Anterior cingulate cortex (tissue), 58 donors: ENCODE data around the gene CRACDL.

ENCODE experiments used
- DNase-seq, 58 donors: peaks; one replicate each; lab custom pipeline; 2025; lab: John Stamatoyannopoulos, UW

CRACDL gene, protein sequence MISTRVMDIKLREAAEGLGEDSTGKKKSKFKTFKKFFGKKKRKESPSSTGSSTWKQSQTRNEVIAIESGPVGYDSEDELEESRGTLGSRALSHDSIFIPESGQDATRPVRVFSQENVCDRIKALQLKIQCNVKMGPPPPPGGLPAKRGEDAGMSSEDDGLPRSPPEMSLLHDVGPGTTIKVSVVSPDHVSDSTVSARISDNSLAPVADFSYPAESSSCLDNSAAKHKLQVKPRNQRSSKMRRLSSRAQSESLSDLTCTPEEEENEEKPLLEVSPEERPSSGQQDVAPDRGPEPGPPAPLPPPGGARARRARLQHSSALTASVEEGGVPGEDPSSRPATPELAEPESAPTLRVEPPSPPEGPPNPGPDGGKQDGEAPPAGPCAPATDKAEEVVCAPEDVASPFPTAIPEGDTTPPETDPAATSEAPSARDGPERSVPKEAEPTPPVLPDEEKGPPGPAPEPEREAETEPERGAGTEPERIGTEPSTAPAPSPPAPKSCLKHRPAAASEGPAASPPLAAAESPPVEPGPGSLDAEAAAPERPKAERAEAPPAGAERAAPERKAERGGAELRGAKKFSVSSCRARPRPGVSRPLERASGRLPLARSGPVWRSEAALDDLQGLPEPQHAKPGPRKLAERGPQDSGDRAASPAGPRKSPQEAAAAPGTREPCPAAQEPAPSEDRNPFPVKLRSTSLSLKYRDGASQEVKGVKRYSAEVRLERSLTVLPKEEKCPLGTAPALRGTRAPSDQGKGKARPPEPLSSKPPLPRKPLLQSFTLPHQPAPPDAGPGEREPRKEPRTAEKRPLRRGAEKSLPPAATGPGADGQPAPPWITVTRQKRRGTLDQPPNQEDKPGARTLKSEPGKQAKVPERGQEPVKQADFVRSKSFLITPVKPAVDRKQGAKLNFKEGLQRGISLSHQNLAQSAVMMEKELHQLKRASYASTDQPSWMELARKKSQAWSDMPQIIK

DNA sequence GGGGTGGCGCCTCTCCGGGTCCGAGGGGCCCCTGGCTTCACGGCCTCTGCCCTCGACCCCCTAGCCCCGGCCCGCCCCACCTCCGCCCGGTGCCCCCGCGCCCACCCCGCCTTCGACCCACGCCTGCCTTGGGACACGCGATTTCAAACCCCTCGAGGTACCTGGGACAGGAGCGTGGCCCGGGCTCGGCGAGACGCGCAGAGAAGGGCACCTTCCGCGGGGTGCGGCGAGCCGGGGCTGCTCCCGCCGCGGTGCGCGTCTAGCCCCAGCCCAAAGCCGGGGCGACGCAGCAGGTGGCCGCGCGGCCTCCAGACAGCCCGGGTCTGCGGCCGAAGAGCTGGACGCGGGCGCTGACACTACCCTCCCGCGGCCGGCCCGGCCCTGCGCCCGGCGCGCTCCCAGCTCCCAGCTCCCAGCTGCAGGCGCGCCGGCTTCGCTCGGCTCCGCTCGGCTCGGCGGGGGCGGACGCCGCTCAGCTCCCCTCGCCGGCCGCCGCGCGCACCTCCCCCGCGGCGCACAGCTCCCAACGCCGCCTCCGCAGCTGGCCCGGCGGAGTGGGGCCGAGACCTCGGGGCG lies at the start of gene CRACDL:
TSS of gene CRACDL (minus strand) at position 449 of the 576 bp plus-strand sequence. CDS start 89,425 bp downstream, outside the sequence.
- peak in 1 of 58 donors; percentile 50 for DNase-seq

DNA sequence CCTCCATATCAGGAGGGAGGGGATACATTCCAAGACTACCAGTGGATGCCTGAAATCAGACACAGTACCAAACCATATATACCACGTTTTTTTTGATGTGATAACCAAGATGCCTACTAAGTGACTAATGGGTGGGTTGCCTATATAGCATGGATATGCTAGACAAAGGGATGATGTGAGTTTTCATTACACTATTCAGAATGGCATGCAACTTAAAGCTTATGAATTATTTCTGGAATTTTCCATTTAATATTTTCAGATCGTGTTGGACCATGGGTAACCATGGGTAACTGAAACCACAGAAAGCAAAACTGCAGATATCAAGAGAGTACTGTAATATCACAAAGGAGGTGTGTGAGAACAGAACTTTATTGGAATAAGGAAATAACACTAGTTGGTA lies 39.6 kb upstream of the CRACDL start:
- no peak for DNase-seq

DNA sequence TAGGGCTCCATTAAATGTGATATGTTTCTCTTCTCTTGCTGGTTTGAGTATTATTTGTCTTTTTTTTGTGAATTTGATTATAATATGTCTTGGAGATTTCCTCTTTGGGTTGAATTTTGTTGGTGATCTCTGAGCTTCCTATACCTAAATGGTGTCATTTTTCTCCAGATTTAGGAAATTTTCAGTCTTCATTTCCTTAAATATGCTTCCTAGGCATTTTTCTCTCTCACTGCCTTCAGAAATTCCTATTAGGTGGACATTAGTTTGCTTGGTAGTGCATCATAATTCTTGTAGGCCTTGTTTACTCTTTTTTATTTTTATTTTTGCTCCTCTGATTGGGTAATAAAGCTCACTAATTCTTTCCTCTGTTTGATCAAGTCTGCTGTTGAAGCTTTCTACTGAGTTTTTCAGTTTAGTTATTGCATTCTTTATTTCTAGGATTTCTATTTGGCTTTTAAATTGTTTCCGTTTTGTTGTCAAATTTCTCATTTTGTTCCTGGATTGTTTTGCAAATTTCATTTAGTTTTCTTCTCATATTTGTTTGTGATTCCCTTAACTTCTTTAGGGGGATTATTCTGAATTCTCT lies 36.6 kb upstream of the CRACDL start:
- no peak for DNase-seq

DNA sequence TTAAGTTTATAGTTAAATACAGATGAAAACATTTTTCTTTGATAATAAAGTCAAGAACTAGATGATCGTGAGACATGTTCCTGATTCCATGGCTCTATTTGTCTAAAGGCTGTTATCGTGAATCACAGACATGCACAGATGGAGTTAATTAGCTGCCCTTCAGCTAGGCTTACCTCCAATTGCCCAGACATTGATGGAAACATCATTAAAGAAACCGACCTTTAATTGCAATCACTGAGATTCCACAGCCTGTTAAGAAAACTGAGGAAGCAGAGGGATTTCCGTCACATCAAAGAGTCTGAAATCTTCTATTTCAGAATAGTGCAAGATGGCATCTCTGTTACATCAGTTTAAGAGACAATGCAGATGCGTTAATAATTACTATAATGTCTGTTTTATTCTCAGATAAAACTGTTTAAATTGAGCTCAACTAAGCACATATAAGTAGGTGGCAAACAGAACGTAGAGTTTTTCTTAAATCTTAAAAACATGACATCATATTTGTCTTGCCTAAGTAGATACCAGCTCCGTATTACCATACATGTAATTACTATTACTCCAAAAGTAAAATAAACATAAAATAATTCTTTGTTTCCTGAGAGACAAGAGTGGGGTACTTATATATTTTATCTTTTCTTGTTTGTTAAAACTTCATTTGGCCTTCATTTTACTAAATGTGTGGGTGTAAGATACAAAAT lies 23.9 kb upstream of the CRACDL start:
- DNase-seq = no peak

DNA sequence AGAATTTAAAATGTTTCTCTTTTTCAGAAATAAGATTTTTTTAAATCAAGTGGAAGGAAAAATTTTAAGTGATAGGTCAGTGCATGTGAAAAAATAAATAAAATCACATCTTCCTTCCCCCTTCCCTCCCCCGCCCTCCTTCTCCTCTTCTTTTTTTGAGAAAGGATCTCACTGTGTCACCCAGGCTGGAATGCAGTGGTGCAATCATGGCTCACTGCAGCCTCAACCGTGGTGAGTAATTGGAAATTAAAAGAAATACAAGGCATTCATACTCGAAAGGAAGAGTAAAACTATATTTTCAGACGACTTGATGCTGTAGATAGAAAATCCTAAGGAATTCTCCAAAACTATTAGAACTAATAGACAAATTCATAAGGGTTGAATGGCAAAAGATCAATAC lies 16.9 kb upstream of the CRACDL start:
- no peak for DNase-seq

DNA sequence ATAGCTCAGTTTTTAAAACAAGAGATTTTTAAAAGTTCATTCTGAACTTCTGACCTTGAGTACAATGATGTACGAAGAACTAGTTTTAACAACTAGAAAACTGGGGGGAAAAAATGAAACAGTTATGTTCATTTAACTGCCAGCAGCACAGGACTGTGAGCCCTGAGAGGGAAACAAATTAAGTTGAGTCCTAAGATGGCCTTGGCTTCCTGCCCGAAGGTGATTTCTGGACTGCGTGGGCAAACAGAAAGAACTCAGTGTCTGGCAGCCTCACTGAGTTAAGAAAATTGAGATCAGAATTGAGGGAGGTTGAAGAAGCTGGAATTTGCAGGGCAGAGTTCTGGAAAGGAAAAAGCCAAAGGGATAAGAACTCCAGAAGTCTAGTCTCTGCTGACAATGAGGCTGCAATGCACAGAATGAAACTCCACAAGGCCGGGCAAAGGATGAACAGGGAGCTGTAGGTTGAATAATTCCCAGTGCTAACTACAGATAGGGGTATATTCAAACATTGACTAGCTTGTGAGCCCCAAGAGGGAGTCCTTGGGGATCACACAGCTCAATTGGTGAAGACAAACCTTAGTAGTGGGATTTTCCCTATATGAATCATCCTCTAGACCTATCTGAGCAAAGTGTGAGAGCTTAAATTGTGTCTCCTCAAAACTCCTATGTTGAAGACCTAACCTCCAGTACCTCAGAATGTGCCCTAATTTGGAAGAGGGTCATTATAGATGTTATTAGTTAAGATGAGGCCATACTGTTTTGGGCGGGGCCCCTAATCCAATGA lies 13.1 kb upstream of the CRACDL start:
- no peak for DNase-seq

DNA sequence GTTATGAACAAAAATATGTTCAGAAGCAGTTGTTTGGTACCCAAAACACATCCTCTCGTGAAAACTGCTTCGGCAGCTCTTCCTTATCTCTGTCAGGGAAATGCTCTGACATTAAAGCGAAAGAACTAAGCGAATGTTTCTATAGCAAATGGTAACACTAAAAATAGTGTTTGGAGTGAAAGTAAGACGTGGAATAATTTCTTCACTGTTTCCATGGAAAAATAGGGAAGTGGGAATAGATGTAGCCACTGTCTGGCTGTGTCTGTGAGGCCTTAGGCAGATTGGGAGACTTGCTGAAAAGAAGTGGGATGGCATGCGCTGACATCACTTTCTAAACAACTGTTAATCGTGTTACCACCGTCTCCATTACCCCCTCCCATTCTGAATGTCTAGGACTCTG lies 11.5 kb upstream of the CRACDL start:
- DNase-seq = peak in 2 of 58 donors; percentile 24 to 33

DNA sequence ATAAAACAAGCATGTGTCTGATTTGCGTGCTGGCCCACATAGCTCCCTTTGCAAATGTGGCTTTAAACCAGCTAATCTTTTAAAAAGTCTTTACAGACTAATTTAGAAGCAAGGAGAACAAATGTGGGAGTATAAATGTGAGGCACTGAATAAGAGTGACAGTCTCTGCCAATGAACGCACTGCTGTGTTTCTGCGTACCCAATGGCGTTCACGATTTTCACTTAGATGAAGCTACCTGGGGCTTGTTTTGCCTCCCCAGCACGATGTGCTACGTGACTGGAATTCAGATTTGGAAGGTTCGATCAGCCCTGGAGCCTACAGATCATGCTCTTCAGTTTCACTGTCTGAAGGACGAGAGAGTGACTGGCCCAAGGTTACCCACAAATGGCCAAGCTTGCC lies 10.8 kb upstream of the CRACDL start:
- peak in 8 of 58 donors; percentile 17 to 70 (median 42) for DNase-seq

DNA sequence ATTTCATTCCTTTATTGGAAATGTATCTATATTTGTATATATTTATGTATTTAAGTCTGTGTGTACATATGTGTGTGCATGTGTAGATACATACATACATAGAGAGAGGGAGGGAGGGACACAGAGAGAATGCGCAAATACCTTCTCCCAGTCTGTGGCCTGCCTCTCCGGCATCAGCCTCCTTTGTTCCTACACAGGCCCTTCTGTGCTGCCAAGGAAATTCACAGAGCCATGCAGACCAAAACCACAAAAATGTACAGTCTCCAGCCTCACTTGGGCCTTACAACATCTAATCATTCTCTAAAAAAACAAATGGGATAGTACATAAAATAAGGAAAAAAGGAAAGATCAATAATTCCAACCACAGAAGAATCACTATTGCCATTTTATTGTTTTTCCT lies 8.8 kb upstream of the CRACDL start:
- no peak for DNase-seq

DNA sequence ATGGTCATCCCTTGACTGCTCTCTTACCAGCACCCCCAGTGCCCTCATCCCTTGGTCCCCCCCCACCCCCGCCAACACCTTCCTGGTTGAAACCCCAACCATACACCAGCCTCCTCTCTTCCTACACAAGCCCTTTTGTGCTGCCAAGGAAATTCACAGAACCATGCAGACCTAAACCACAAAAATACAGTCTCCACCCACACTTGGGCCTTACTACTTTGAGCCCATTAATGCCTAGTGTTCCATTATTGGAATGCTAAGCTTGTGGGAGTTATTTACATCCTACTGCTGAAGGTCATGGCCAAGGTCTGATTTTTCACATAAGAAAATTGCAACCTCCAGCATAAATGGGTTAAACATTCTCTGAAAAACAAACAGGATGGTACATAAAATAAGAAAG lies 4.1 kb upstream of the CRACDL start:
- DNase-seq = no peak

DNA sequence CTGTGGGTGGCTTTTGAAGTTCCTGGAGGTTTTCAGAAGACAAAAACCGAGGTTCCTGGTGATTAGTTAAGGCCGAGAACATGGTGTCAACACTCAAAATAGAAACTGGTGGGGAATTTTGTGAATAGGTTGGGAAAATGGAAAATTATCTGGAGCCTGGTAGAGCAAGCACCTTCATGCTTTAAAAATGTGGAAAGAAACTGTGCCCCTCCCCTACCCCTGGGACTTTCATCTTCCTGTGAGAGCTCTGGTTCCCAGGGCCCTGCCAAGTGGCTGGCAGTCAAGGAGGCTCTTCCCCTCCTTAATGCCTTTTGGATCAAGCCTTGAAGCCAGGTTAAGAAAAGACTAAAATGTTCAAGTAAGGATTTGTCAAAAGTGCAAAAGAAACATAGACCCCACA lies 1.9 kb upstream of the CRACDL start:
- DNase-seq = no peak

DNA sequence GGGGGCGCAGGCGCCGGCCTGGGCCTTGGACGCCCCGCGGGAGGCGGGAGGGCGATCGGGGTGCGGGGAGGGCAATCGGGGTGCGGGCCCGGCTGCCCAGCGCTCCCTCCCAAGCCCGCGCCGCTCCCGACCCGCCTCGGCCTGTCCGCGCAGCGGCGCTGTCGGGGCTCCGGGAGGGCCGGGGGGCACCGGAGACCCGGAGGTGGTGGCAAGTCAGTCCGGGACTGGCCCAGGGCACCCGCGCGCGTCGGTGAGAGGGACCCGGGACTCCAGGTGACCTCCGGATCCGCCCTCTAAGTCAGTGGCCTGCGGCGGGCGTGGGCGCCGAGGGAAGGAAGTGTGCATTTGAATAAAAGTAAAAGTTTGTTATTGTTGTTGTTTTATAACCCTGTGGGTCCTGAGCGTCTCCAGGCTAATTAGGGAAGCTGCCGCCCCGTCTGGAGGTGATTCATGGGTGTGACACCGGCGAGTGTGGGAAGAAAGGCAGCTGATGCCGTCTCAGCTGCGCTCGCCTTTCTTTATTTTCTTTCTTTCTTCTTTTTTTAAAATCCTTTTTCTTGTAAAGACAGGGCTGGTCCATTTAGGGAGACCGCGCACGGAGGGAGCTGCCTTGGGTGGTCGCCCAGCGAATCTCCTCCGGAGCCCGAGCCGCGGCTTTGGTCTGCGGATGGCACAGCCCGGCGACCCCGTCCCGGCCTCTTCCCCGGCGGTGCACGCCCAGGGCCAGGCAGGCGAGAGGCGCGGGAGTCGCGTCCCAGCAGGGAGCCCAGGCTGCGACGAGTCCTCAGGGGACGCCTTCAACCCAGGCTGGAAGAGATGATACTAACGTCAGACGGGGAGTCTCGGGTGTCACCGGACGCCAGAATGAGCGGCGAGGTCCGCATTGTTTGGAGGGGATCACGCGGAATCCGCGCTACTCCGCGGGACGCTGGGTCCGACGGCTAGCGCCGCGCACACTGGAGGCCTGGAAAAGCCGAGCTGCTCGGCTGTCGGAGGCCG lies 627 bp upstream of the CRACDL start:
- DNase-seq = peak in 2 of 58 donors; percentile 31 to 38

DNA sequence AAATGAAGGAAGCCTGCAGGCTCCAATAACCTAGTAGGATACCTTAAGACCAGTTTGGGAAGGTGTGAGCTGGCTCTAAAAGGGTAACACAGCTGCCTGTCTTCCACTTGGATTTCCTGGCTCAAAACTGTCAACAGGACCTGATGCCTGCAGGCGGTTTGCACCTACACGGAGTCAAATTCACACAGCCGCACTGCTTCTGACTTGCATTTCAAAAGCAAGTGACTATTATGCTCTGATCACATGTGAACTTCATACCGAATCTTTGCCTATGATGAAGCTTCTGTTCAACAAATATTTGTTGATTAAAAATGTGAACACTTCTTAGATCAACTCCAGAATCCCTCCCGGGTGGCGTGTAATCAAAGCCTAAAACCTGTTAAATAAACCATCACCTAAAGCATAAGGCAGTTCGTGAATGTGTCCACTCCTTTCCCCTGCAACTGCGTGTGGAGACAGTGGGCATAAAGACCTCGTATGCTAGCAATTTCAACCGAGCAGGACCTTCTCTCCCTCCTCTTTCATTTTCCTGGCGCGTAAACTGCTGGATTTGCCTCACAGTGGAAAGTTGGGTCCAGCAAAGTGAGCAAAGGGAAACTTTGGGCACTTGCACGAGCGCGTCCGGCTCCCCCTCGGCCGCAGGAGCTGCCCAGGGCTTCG lies 784 bp downstream of the CRACDL start:
- no peak for DNase-seq

DNA sequence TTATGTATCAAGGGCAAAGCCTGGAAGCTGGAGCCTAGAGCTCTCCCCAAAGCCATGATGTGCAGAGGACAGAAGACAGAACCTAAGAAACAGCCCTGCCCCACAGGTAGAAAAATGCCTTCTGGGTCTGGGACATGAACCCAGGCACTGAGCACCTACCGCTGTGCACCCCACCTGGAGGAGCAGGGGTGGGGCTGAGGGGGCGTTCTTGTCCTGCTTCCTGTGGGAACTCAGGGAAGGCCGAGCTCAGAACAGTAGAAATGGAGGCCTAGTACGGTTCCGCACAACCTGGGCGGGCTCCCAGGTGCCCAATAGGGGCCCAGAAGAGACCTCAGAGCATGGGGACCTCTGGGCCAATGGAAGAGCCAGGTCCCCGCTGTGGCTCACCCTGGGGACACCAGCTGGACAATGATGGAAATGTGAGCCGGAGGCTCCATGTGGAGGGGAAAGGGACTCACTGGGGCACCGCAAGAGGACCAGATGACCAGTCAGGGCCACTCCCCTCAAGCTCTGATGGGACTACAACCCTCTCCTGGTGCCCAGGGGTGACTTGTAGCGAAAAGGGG lies 3.2 kb downstream of the CRACDL start:
- no peak for DNase-seq

DNA sequence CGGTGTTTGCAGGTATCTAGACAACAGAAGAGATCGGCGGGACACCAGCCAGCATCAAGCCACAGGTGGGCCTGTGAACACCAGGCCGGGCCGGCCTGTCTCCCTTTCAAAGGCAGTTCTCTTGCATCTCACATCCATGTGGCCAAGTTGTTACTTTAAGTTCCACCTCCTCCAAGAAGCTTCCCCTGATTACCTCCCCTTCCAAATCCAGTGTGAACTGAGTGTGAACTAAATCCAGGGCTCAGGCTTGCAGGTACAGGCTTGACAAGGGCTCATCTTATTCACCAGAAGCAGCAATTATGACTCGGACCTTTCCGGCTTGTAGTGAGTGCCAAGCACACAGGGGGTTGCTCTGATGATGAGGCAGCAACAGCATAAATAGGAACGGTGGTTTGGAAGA lies 3.9 kb downstream of the CRACDL start:
- DNase-seq = no peak

DNA sequence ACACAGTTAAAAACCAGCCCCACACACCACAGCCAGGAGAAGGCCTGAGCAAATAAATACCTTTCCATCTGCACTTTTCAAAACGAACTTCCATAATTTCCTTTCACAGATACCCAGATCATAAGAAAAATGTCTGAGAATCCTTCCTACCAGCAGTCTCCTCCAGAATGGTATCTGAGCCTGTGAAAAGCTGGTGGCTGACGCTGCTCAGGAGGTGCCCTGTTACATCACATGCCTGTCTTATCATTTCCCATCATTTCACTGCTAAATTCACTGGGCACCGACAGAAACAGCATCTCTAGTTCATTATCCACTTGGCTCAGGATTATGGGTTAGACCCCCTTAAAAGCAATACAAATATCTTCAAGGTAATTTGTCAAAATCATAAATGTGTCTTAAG lies 4.4 kb downstream of the CRACDL start:
- DNase-seq = no peak

DNA sequence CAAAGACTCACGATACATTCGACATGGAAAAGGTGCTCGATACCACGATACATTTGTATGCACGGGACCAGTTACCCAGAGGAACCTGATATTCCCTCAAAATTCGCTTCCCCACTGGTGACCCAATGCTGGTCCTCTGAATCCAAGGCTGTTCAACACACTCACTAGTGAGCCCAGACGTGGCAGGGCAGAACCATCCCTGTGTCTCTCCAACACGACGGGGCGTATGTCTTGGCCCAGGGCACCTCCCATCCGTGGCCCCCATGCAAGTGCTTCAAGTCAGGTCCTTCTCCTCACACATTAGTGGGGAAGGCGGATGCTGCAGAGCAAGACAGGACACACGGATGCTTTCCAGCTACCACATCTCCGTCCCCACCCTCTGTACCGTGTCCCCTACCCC lies 6.1 kb downstream of the CRACDL start:
- DNase-seq = no peak
